GM21390 (cell line): Measurements from ENCODE around the gene ITPR3.
"Not testable (repeated sequence)": the region's sequence is repeated elsewhere in the genome, so short reads cannot be mapped to it uniquely, and the experiment has no call there.

Experiments used
- ATAC-seq: cut with Tn5 transposase; IDR thresholded peaks from one replicate; pipeline ENCODE4 v1.9.1; 2021; ENCODE audit not compliant: unreplicated experiment

ITPR3 gene

DNA sequence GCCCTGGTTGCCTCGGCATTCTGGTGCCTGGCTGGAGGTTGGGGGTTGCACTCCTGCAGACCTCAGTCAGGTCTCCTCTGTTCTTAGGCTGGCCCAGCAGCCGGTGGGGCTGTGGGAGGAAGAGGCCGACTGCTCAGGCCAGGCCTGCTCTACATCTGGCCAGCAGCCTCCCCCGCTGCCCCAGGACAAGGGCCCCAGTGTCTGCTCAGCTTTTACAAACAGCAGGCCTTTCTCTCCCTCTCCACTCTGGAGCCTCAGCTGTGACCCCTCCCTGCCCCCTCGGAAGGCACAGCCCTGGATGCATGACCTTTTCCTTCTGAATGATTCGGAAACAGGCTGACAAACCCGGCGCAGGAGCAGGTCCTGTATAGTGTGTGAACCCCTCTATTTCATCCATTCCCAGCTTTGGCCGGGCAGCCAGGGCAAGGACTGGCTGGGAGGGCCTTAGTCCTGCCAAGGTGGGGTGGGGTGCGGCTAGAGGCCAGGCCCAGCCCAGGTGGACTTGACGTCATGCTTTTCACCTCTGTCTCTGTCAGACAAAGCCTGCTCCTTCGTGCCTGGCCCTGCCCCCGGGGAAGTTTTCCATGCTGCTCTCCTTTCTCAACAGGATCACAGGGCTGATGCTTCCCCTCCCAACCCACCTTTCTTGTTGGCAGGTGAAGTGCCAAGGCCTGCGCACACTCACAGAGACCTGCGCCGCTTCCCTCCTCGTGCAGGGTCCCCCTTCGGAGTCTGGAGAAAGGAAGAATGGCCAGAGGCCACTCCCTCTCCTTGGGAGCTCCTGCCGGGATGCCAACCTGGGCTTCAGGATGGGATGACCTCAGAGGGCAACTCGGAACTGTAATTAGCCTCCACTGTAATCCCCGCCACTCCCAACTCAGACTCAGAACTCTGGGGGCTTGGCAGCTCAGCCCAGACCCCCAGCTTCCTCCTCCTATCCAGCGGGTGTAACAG, 10.1 kb upstream of the ITPR3 start:
- ATAC-seq, result no peak

DNA sequence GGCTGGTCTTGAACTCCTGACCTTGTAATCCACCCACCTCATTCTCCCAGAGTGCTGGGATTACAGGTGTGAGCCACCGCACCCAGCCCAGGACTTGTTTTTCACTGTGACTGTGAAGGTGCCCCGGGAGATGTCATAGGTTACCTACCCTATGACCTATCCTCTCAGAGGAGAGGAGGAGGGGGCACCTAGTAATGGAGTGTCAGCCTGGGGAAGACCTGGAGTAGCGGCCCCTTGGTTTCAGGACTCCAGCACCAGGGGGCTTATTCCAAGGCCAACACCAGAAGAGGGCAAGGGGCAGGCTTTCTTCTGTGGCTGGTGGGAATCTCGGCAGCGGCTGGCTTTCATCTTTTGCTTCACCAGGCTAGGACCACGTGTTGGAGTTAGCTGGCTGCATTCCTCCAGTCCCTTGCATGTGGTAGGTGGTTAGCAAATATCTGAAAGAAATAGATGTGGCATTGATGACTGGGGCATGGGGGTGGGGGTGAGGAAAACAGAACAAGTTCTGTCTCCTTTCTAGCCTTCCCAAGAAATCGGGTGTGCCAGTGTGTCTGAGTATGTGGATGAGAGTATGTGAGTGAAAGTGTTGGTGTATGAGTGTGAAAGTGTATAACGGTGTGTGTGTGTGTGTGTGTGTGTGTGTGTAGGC, 7.9 kb upstream of the ITPR3 start:
- ATAC-seq, result no peak

DNA sequence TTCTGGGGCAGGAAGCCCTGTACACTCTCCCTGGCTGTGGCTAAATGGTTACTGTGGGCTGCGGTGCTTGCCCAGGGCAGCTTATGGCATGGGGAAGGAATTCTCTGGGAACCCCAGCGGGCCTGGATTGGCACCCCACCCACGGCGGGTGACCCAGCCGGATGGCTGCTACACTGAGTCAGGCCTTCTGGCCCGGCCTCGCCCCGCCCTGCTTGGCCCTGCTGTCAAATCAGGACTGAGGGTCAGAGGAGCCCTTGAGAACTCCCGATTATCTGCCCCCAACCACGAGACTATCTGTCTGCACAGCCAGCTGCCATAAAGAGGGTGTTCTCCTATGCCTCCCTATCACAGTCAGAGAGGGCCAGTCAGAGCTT, 7.3 kb upstream of the ITPR3 start:
- ATAC-seq, result no peak

DNA sequence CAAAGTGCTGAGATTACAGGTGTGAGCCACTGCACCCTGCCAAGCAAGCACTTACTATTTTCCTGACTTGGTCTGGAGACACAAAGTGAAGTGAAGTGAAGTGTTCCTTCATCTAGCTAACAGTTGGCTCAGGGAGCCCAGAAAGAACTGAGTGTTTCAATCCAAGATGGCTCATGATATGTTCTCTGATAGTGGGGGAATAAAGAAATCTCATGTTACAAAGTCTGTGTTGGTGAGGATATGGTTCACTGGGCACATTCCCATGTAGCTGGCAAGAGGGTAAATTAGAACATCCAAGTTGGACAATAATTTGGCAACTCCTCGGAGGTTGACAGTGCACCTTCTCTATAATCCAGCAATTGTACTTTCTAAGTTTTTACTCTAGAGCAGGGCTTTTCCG, 5.0 kb upstream of the ITPR3 start:
- ATAC-seq, result no peak

DNA sequence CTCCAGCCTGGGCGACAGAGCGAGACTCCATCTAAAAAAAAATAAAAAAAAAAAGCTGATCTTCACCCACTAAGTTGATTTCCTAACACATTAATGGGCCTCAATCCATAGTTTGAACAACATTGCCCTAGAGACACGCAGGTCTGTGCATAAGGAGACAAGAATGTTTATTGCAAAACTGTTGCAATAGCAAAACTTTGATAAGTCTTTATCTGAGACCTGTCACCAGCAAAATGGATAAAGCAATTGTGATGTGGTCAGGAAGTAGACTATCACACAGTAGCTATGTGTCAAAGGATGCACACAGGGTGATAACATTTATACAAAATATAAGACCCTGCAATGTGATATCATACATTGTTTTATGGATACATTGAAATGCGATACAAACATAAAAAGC, 4.2 kb upstream of the ITPR3 start:
- ATAC-seq, result no peak

DNA sequence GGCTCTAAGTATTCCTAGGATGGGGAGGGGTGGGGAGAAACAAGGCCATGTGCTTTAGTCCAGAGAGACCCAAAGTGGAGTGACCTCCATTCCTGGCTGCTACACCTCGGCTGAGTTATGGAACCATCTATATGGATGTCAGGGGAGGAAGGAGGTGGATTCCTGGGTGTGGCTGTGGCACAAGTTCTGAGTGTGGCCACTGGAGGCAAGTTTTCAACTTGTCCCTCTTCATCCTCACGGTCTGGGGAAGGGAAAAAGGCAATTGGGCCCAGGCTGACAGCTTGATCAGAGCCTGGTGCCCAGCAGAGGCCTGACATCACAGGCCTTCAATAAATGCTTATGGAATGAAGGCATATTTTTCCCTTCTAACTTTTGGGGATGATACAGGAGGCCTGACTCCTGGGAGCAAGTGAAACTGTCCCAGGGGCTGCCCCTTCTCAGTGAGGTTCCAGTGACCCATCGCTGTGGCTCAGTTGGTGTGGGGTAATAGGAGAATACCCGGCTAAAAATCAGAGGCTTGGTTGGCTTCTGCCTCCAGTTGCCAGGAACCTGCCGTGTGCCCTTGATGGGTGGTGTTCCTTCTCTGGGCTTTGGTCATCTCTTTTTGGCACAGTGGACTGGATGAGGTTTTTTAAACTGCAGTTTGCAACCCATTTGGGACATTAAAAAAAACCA, 1.8 kb upstream of the ITPR3 start:
- no peak for ATAC-seq

DNA sequence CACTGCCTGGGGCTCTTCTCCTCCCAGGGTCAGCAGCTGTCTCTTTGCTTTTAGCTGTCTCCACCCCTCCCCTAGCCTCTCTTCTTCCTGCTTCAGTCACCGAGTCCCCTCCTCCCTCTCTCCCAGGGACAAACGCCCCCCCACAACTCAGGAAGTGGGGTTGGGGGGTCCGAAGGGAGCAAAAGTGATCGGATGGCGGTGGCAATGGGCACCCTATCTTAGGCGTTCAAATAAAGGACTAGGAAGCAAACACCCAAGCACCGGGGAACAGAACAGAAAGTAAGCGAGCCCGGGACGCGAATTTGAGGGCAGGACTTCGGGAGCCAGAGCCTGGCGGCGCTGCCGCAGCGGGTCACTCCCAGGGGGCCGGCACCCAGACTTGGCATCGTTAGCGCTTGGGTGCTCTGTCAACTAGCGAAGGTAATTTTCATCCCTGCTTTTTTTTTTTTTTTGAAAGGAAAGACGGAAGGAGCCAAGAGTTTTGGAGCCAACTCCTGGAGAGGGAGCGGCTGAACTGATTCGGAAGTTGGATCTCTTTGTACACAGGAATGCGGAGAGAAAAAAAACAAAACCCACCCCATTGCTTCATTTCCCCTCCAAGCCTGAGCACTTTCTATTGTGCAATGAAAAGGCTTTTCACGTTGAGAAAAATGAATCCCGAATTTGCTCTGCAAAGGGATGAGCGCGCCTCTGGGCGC, 815 bp upstream of the ITPR3 start:
- no peak for ATAC-seq

DNA sequence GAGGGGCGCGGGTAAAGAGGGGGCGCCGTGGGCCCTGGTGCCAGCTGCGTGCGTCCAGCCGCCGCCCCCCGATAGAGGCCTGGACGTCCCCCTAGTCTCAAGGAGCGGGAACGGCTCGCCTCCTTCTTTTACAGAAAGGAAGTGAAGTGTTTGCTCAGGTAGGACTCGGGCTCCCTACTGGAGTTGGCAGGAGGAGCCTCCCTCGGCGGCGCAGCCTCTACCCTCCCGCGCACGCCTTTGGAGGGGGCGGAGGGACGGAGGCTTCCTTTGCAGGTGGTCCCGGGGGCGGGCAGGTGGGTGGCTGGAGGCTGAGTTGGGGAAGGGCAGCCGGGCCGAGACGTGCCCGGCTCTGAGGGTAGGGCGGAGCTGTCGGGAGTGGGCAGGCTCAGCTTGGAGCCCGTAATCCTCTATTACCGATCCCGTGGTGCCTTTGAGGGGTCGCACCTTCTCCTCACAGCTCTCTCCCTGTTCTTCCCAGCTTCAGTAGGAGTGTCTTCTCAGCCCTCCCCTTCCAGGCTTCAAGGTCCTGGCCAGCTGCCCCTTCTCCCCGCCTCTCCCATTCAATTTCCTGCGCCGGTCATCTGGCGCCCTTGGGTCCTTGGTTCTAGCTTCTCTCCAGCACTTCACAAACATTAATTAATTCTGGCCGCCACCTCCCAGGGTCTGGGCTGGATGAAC, 728 bp downstream of the ITPR3 start:
- ATAC-seq, result peak; percentile 25

DNA sequence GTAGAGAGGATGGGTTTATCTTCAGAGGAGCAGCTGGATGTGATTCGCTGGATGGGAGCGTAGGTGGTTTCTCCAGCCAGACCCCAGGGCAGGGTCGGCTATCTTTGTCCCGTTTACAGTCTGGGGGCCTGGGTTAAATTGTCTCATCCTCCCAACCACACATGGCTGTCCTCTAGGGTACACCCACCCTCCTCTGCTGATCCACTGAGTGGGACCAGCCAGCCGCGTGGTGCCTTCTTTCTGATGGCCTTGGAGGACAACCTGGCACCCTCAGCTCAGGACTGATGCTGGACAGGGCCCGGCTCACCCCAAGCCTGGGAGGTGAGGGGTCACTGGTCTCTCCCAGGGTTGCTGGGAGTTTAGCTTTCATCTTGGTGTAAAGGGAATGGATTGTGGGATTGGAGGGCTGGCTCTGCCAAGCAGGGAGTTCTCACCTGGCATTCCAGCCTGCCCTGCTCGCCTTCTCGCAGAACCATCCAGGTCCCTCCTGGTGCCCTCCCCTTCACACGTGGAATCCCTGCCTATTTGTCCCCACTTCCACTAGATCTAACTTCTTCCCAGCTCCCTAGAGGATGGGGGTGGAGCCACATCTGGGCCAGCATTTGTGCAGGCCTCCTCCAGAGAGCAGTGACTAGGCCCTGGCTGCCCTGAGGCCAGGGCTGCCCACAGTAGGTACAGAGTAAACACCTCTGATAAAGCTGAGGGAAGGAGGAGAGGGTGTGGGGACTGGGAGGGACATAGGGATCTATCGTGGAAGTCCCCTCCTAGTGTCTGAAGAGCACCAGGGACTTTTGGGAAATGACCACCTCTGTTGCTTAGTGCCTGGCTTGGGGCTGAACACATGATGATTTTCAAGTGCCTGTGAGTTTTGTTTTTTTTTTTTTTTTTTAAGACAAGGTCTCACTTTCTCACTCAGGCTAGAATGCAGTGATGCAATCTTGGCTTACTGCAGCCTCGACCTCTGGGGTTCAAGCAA, 1.6 kb downstream of the ITPR3 start:
- no peak for ATAC-seq

DNA sequence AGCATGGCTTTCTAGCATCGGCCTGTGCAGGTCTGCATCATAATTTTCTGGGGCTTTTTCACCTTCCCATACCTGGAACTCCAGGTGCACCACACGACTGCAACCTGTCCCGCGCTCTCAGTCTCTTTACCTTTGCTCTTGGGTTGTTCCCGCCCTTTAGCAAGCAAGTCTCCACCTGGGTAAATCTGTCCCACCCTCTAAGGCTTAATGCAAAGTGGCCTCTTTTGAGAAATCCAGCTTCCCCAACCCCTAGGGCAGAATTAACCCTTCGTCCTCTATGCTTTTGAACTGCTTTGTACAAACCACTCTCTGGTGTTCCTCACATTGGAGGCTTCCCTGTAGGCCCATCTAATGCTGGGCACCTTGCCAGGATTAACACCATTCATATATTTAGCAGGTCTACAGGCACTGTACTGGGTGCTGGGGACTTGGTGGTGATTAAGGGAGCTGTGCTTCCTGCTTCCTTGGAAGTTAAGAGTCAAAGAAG, 2.8 kb downstream of the ITPR3 start:
- no peak for ATAC-seq

DNA sequence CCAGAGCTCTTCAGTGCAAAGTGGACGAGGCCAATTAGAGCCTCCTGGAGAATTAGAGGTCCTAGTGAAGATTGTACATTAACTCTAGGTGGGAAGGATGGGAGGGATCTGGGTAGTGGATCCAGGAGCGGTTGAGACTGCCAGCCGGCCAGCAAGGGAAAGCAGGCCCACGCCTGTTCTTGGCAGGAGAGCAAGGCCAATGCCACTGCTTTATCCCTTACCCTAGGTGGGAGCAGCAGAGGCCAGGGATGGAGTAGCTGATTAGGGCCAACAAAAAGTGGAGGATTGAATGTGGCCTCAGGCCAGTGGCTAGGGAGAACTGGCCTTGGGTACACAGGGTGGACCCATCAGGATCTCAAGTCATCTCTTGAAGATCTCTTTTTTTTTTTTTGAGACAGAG, 3.7 kb downstream of the ITPR3 start:
- ATAC-seq, result no peak

DNA sequence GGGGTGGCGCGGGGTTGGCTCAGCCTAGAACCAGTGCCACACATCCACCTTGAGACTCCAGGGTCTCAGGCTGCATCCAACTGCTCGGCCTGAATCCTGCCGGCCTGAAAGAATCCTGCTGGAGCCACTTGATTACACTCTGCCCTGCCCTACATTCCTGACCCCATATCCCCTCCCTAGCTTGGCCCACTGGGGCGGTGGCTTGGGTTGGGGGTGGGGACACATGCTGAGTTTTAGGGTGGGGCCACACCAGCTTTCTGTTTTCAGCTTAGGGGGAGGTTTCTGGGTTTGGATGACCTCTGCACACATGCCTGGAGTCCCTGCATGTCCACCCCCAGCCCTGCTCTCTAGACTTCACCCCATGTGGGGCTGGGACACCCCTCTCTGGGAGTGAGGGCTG, 6.8 kb downstream of the ITPR3 start:
- no peak for ATAC-seq

DNA sequence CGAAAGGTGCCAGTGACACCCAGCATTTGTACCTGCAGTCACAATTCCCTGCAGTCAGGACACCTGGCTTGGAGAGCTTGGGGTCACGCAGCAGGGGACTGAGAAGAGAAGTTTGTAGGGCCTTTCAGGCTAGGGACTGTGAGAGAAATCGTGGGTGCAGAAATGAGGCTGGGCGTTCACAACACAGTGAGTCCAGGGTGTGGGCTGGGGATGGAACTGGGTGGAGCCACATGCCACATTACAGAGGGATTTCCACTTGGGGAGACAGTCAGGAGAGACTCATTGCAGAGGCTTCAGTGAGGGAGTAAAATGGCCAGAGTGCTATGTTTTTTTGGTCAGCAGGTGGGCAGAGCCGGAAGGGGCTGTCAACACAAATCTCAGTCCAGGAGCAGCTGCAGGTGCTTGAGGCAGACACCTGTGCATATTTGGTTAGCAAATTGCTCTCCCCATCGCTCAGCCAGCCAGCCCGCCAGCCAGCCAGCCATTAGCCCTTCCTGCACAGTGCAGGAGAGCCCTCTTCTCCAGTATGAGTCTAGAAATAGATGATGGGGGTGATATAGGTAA, 7.4 kb downstream of the ITPR3 start:
- no peak for ATAC-seq

DNA sequence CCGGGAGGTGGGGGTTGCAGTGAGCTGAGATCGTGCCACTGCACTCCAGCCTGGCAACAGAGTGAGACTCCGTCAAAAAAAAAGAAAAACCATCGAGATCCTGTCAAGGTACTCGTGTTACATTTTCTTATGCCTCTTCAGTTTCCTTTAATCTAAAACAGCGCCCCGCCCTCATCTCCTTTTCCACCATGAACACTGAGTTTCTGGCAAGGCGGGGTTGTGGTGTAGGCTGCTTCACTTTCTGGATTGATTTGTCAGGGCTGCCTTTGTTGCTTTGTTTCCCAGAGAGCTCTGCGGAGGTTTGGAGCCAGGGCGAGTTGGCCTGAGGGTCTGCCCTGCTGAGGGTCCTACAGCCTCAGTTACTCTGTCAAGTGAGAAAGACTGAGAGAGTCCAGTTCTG, 8.9 kb downstream of the ITPR3 start:
- no peak for ATAC-seq

DNA sequence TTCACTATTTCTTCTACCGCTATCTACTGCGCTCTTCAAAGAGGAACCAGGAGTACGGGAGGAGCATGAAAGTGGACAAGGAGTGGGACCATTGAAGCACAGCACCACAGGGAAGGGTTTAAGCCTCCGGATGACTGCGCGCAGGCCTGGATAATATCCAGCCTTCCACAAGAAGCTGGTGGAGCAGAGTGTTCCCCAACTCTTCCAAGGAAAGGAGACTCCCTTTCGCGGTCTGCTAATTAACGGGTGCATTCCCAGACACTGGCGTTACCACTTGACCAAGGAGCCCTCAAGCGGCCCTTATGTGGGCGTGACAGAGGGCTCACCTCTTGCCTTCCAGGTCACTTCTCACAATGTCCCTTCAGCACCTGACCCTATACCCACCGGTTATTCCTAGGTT, 10.4 kb downstream of the ITPR3 start:
- ATAC-seq, result not testable (repeated sequence)

DNA sequence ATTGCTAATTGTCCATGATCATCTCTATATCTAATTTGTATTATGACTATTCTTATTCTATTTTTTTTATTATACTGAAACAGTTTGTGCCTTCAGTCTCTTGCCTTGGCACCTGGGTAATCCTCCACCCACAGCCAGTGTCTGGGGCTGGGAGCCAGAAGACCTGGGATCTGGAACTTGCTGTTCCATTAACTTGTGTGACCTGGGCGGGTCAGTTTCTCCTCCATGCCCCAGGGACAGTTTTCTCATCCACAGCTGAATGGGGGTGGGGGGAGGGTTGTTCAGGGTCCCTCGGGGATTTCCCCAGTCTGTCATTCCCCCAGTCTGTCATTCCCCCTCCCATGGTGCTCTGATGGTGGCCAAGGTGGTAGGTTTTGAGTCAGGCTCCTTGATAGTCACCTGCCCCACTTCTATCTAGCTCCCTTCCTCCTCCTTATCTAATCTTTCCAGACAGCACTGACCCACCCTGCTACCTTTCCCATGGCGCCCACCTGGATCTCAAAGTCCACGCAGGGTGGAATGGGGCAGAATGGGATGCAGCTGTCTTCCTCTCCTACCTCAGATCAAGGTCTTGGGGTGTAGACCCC, 10.9 kb downstream of the ITPR3 start:
- ATAC-seq, result no peak

DNA sequence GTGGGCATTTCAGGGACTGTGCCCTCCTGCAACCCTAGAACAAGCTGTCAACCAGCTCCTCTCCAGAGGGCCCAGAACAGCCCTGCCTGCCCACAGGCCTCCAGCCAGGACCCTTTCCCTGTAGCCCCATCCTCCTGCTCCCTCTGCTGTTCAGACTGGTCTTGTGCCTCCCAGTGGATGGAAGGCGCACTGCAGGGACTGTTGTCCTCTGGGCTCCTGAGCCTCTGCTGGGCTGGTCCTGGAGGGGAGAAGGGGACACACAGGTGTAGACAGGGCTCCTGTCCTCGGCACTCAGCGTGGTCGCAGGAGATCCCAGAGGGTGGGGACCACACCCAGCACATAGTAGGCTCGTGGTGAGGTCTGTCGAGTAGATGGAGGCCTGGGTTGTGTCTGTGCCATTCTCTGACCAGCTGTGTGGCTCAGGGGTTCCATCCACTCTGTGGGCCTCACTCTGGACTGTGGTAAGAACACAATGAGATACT, 11.5 kb downstream of the ITPR3 start:
- ATAC-seq, result no peak

DNA sequence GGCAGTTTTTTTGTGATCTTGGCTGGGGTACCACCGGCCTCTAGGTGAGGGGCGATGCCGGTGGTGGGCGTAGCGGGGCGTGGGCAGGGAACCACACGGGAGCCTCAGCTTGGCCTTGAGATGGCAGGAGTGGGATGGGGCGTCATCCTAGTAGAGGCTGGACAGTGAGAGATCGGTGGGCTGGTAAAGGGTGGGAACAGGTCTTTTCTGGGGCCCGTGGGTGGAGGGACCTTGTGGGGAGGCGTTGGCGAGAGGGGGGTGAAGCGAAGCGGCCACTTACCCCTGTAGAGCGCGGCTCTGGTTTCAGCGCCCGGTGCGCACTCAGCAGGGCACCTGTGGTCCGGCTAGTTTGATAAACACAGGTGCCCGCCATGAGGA, 12.0 kb downstream of the ITPR3 start:
- no peak for ATAC-seq
